Retina (tissue), 1 donor: ENCODE data around the gene PDS5B.
"Not testable (repeated sequence)": the region's sequence is repeated elsewhere in the genome, so short reads cannot be mapped to it uniquely, and the experiment has no call there.

Source experiments
- DNase-seq: peaks from one replicate; pipeline ENCODE4 v3.0.0-alpha.2; 2016

PDS5B gene

DNA sequence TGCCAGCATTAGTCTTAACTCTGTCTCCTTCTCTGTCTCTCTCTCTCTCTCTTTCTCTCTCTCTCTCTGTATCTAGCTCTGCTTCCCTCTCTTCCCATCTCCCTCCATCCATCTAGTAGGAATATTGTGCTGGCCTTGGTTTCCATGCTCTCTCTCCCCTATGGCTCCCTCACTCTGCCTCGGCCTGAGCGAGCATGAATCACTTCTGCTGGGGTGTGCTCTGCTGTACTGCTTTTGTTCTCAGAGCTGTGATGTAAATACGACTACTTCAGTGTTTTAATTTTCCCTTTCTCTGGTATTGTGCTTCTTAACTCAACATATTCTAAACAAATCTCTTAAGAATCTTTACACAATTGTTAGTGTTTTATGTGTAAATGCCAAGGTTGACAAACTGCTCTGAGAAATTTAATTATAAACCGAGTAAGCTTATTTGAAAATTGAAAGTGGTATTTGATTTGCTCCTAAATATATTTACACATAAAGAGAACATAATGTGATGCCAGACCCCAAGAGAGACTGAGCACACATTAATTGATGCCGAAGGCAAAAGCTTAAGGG lies 218.5 kb downstream of the PDS5B start:
- no peak for DNase-seq

DNA sequence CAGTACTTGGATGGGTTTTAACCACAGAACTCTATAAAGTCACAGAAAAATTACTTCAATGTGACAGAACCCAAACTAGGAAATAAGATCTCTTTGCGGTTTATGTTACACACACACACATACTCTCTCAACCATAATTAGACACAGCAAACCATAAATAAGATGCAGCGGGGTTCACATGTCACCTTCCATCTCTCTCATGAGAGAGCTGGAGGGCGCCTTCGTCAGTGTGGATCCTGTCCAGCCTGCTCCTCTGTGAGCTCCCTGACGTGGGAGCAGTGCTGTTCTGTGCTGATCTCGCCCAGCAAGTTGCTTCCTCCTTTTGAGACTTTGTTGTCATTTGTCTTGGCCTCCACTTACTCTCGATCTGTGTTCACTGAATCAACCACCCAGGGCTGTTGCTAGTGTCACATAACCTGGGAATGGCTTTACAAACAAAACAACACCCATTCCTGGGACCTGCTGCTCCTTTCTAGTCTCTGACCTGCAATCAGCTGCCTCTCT lies 225.1 kb downstream of the PDS5B start:
- no peak for DNase-seq

GRCh38 chr13:32821149-32821688 lies 235.0 kb downstream of the PDS5B start:
- DNase-seq, result no peak

- no peak for DNase-seq
These were observed 236.5 kb downstream of the PDS5B start for GRCh38 chr13:32822771-32823170.

DNA sequence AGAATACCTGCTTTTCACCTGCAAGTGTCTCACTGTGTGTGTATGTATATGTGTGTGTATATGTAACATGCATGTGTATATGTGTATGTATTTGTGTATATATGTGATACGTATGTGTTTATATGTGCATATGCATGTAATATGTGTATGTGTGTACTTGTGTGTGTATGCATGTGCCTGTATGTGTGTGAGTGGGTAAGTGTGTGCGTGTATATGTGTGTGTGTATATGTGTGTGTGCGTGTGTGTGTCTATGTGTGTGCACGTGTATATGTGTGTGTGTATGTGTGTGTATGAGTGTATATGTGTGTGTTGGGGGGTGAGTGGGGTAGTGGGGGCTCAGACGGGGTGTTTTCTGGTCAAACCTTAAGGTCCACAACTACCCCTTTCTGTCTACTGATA lies 237.3 kb downstream of the PDS5B start:
- no peak for DNase-seq

DNA sequence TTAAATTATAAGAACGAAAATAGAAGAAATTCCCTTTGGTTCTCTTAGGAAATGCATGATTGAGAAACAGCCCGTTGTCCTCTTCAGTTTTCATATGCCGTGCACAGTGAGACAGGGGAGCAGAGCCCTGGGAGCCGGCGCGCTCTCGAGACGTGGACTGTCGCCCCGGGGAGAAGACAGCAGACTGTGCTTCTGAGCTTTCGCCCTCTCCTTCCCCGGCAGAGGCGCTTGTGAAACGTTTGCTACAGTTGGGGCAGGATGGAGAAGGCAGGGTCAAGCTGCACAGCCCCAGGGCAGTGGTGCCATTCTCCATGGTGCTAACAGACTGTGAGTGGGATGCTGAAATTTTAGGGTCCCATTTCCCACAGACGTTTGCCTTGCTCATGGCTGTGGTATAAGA lies 237.8 kb downstream of the PDS5B start:
- DNase-seq, result no peak

GRCh38 chr13:32824675-32825074 lies 238.4 kb downstream of the PDS5B start:
- DNase-seq, result no peak

GRCh38 chr13:32825481-32825880 lies 239.2 kb downstream of the PDS5B start:
- DNase-seq, result no peak

- DNase-seq, result not testable (repeated sequence)
These were observed 240.1 kb downstream of the PDS5B start for GRCh38 chr13:32826372-32826771.
